ENCODE measurements around the gene LRRC26. TPM values are rescaled to one million over a fixed set of nuclear protein-coding genes. Genes with fewer than 3 reads are reported as not detected.

The LRRC26 gene
- total RNA-seq, 1 experiment from 2014 or later, result not detected

DNA sequence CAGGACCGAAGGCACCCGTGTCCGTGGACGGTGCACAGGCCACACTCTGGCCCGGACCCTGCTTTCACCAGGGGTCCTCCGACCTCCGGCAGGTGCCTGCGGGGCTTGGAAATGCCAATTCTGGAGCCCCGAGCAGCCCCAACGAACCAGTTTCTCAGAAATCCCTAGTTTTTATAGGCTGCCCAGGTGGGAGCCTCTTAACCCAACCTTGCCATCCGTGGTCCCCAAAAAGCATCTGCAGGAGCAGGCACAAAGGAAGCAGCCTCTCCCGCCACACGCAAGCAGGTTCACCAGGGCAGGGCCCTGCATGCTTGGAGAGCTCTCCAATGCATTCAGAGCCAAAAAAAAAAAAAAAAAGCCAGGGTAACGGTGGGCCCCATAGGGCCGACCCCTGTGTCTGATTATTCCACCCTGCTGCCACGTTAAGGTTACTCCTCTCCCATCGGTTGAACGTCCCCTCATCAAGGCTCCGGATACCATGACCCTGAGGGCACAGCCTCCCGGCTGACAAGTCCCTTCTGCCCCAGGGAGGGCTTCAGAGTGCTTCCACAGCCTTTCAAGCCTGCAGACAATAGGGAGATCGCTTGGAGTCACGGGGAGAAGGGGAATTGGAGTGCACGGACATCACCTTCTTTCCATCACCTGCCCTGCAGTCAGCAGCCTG lies 31.5 kb upstream of the LRRC26 start:
- no peak overlapping the region for H3K27ac Mint-ChIP-seq (ENCODE audit: low read depth, unreplicated experiment)
- H3K27me3 Mint-ChIP-seq (ENCODE audit: insufficient read depth, unreplicated experiment), result no peaks in the 10 kb centered on the region
- POLR2A ChIA-PET, result interaction anchor here (0.5 to 5.3 kb wide), 16 partner anchors 9 to 115 kb away, joined by 3 to 73 read pairs (median 4); partner anchors contain the start of genes ANAPC2, CYSRT1, MAN1B1 and NELFB
- no peak for DNase-seq (ENCODE audit: unreplicated experiment)
- BruUV-seq (replicated peaks), result no TSS peak
- peaks cover 8% of the 10 kb centered on the region for H3K36me3 Mint-ChIP-seq (ENCODE audit: insufficient read depth, unreplicated experiment)
- peaks cover 11% of the 10 kb centered on the region for H3K4me1 Mint-ChIP-seq (ENCODE audit: insufficient read depth, unreplicated experiment)
- TF ChIP-seq, protein P1, sequence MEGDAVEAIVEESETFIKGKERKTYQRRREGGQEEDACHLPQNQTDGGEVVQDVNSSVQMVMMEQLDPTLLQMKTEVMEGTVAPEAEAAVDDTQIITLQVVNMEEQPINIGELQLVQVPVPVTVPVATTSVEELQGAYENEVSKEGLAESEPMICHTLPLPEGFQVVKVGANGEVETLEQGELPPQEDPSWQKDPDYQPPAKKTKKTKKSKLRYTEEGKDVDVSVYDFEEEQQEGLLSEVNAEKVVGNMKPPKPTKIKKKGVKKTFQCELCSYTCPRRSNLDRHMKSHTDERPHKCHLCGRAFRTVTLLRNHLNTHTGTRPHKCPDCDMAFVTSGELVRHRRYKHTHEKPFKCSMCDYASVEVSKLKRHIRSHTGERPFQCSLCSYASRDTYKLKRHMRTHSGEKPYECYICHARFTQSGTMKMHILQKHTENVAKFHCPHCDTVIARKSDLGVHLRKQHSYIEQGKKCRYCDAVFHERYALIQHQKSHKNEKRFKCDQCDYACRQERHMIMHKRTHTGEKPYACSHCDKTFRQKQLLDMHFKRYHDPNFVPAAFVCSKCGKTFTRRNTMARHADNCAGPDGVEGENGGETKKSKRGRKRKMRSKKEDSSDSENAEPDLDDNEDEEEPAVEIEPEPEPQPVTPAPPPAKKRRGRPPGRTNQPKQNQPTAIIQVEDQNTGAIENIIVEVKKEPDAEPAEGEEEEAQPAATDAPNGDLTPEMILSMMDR (IDR thresholded peaks at IDR 0.05; ENCODE audit: unreplicated experiment), result no peak
- peak overlapping the region; percentile 73 for H3K4me3 Mint-ChIP-seq (ENCODE audit: unreplicated experiment)
- CTCF ChIA-PET, result interaction anchor here (0.7 to 1.0 kb wide), 4 partner anchors 11 to 74 kb away, joined by 3 to 4 read pairs (median 3); no protein-coding TSS in a partner anchor
- H3K9me3 Mint-ChIP-seq (ENCODE audit: unreplicated experiment), result no peaks in the 10 kb centered on the region
- intact Hi-C loops (cut with micrococcal nuclease), result no loop called here

DNA sequence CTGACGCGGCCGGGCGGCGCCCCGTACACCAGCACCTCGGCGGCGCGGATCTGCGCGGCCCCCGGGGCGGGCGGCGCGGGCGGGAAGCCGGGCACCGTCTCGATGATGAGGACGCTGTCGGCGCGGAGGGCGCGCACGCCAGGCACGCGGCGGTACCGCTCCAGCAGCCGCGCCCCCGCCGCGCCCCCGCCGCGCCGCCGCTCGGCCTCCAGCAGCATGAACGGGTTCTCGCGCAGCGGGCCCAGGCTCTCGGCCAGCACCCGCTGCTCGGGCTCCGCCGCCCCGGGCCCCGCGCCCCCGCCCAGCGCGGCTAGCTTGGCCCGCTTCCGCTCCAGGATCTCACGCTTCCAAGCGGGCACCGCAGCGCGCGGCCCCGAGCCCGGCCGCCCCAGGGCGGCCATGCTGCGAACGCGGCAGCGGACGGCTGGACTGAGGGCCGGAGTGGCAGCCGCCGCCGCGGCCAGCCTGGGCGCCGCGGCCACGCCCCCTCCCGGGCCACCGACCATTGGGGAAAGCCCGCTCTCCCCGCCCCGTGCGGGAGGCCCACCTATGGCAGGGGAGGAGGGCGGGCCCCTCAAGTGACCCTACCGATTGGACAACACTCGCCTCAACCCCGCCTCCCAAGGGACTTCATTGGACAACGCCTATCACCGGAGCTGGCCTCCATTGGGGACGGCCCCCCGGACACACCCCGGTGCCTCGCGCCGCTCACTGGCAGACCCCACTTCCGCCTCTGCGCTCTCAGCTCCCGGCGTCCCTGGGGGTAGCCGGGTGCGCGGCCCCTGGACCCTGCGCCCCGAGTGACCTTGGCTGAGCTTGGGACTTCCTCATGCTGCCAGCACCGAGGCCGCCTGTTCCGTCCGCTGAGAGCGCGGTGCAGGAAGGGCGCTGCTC lies 30.7 kb upstream of the LRRC26 start, which contains the start of gene TPRN:
Gene TPRN (minus strand): TSS at position 431 of the 894 bp plus-strand sequence. CDS start 30 bp downstream, at position 401.
- H3K4me1 Mint-ChIP-seq (ENCODE audit: insufficient read depth, unreplicated experiment), result peaks cover 12% of the 10 kb centered on the region
- H3K27ac Mint-ChIP-seq (ENCODE audit: low read depth, unreplicated experiment), result no peak within 1 kb of the TSS
- no peaks in the 10 kb centered on the region for H3K9me3 Mint-ChIP-seq (ENCODE audit: unreplicated experiment)
- CTCF ChIA-PET, result interaction anchor here (0.6 to 1.0 kb wide), 4 partner anchors 10 to 154 kb away, joined by 3 to 4 read pairs (median 4); no protein-coding TSS in a partner anchor
- peaks cover 8% of the 10 kb centered on the region for H3K36me3 Mint-ChIP-seq (ENCODE audit: insufficient read depth, unreplicated experiment)
- H3K27me3 Mint-ChIP-seq (ENCODE audit: insufficient read depth, unreplicated experiment), result no peaks in the 10 kb centered on the region
- intact Hi-C loops (cut with micrococcal nuclease), result no loop called here
- peak within 1 kb of the TSS; percentile 76 for H3K4me3 Mint-ChIP-seq (ENCODE audit: unreplicated experiment)
- peak; percentile 100 for DNase-seq (ENCODE audit: unreplicated experiment)
- BruUV-seq (replicated peaks), result no TSS peak
- TF ChIP-seq, protein P1 (IDR thresholded peaks at IDR 0.05; ENCODE audit: unreplicated experiment), result no peak
- POLR2A ChIA-PET, result interaction anchor here (0.5 to 5.3 kb wide), 17 partner anchors 8 to 174 kb away, joined by 3 to 73 read pairs (median 4); partner anchors contain the start of genes ANAPC2, CYSRT1, MAN1B1 and NELFB

DNA sequence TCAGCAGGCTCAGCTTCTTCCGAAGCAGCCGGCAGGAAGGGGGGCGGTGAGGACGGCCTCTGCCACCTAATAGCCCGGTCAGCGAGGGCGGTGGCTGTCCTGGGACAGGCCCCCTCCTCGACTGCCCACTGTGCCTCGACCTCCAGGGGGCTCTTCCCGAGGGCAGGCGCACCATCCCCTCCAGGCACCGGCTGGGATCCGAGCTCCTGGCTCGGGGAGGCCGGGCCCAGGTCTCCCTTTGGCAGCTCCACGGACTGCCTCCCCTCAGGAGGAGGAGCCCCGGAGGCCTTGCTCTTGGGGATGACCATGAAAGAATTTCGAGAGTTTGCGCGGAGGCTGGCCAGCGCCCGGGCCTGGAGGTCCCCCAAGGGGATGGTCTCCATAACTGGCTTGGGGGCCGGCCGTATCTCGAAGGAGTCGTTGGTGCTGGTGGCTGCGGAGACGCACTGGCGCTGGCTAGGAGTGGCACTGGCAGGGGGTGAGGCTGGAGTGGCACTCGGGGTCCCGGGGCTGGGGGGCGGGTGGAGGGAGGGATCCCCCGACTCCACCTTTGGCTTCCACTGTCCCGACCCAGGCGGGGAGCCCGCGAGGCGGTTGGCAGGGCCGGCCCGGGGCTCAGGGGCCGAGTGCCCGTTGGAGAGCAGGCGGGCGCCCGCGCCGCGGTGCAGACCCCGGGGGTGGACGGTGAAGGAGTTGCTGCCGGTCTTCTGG lies 29.7 kb upstream of the LRRC26 start:
- H3K4me3 Mint-ChIP-seq (ENCODE audit: unreplicated experiment), result peak overlapping the region; percentile 76
- POLR2A ChIA-PET, result interaction anchor here (1.5 to 3.6 kb wide), 4 partner anchors 11 to 70 kb away, joined by 5 to 43 read pairs (median 22); partner anchors contain the start of genes ANAPC2, CYSRT1, RNF224 and SSNA1
- CTCF ChIA-PET, result interaction anchor here (0.6 to 1.3 kb wide), 4 partner anchors 17 to 711 kb away, joined by 3 to 7 read pairs (median 5); no protein-coding TSS in a partner anchor
- DNase-seq (ENCODE audit: unreplicated experiment), result no peak
- H3K36me3 Mint-ChIP-seq (ENCODE audit: insufficient read depth, unreplicated experiment), result peaks cover 8% of the 10 kb centered on the region
- TF ChIP-seq, protein P1 (IDR thresholded peaks at IDR 0.05; ENCODE audit: unreplicated experiment), result no peak
- H3K27me3 Mint-ChIP-seq (ENCODE audit: insufficient read depth, unreplicated experiment), result no peaks in the 10 kb centered on the region
- no TSS peak for BruUV-seq (replicated peaks)
- no peak overlapping the region for H3K27ac Mint-ChIP-seq (ENCODE audit: low read depth, unreplicated experiment)
- H3K9me3 Mint-ChIP-seq (ENCODE audit: unreplicated experiment), result no peaks in the 10 kb centered on the region
- peaks cover 18% of the 10 kb centered on the region for H3K4me1 Mint-ChIP-seq (ENCODE audit: insufficient read depth, unreplicated experiment)
- intact Hi-C loops (cut with micrococcal nuclease), result no loop called here
